Panc1 (cell line): ENCODE measurements around the gene TAGLN2.

Experiments used
- POLR2AphosphoS5 ChIP-seq: IDR thresholded peaks from 2 replicates; pipeline ENCODE4 v1.6.1; 2012; ENCODE audit warnings: mild to moderate bottlenecking, low read depth, low read length, moderate library complexity
- SIN3A ChIP-seq: IDR thresholded peaks from 2 replicates; pipeline ENCODE4 v1.6.1; 2012; ENCODE audit warnings: low read depth, mild to moderate bottlenecking, low read length, moderate library complexity, borderline replicate concordance; ENCODE audit not compliant: insufficient read depth
- TCF7L2 ChIP-seq: IDR thresholded peaks from 2 replicates; pipeline ENCODE4 v1.6.1; 2011; ENCODE audit warnings: mild to moderate bottlenecking, low read depth, low read length, inconsistent platforms
- TF ChIP-seq, protein P1 (sequence below): fragments of 450-650 bp; IDR thresholded peaks from 2 replicates; pipeline ENCODE4 v1.5.1; 2017; ENCODE audit warnings: mild to moderate bottlenecking
- TF ChIP-seq, protein P2 (sequence below), 2 experiments: IDR thresholded peaks; 2 replicates each; pipeline ENCODE4 v1.6.1; 2011 to 2012; ENCODE audit warnings: low read depth in 2 of 2, control low read depth in 1 of 2, low read length in 1 of 2, mild to moderate bottlenecking in 1 of 2, moderate library complexity in 1 of 2; ENCODE audit not compliant: insufficient read depth in 1 of 2

DNA sequence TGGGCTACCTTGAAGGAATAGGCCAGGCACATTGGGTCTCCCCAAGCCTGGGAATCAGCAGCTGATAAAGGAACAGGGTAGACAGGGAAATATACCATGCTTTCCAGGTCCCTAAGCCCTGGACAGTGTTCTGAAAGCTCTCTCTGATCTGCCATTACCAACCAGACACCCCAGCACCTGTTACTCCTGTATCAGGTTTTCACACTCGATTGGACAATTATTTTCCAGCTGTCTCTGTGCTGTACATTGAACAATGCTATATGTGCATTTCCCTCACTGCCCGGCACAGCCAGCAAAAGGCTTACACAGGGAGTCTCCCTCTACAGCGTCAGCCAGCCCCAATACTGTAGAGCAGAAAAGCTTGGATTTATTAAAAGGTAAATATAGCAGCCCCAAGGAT is 30.0 kb downstream of the TAGLN2 start:
- no peak for TF ChIP-seq POLR2AphosphoS5
- TF ChIP-seq, protein P1, sequence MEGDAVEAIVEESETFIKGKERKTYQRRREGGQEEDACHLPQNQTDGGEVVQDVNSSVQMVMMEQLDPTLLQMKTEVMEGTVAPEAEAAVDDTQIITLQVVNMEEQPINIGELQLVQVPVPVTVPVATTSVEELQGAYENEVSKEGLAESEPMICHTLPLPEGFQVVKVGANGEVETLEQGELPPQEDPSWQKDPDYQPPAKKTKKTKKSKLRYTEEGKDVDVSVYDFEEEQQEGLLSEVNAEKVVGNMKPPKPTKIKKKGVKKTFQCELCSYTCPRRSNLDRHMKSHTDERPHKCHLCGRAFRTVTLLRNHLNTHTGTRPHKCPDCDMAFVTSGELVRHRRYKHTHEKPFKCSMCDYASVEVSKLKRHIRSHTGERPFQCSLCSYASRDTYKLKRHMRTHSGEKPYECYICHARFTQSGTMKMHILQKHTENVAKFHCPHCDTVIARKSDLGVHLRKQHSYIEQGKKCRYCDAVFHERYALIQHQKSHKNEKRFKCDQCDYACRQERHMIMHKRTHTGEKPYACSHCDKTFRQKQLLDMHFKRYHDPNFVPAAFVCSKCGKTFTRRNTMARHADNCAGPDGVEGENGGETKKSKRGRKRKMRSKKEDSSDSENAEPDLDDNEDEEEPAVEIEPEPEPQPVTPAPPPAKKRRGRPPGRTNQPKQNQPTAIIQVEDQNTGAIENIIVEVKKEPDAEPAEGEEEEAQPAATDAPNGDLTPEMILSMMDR, result no peak
- TF ChIP-seq, protein P2, sequence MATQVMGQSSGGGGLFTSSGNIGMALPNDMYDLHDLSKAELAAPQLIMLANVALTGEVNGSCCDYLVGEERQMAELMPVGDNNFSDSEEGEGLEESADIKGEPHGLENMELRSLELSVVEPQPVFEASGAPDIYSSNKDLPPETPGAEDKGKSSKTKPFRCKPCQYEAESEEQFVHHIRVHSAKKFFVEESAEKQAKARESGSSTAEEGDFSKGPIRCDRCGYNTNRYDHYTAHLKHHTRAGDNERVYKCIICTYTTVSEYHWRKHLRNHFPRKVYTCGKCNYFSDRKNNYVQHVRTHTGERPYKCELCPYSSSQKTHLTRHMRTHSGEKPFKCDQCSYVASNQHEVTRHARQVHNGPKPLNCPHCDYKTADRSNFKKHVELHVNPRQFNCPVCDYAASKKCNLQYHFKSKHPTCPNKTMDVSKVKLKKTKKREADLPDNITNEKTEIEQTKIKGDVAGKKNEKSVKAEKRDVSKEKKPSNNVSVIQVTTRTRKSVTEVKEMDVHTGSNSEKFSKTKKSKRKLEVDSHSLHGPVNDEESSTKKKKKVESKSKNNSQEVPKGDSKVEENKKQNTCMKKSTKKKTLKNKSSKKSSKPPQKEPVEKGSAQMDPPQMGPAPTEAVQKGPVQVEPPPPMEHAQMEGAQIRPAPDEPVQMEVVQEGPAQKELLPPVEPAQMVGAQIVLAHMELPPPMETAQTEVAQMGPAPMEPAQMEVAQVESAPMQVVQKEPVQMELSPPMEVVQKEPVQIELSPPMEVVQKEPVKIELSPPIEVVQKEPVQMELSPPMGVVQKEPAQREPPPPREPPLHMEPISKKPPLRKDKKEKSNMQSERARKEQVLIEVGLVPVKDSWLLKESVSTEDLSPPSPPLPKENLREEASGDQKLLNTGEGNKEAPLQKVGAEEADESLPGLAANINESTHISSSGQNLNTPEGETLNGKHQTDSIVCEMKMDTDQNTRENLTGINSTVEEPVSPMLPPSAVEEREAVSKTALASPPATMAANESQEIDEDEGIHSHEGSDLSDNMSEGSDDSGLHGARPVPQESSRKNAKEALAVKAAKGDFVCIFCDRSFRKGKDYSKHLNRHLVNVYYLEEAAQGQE (IDR thresholded peaks at IDR 0.05; ENCODE audit: insufficient read depth in 1 of 2, low read depth in 2 of 2, low read length in 1 of 2), result no peak
- no peak for TF ChIP-seq SIN3A
- no peak for TF ChIP-seq TCF7L2
